ENCODE results near the gene SSU72. TPM values are rescaled to one million over a fixed set of nuclear protein-coding genes. Genes with fewer than 3 reads are reported as not detected.

SSU72 gene
- total RNA-seq, 2 donors from 2014 or later: 82.9 to 121 TPM

DNA sequence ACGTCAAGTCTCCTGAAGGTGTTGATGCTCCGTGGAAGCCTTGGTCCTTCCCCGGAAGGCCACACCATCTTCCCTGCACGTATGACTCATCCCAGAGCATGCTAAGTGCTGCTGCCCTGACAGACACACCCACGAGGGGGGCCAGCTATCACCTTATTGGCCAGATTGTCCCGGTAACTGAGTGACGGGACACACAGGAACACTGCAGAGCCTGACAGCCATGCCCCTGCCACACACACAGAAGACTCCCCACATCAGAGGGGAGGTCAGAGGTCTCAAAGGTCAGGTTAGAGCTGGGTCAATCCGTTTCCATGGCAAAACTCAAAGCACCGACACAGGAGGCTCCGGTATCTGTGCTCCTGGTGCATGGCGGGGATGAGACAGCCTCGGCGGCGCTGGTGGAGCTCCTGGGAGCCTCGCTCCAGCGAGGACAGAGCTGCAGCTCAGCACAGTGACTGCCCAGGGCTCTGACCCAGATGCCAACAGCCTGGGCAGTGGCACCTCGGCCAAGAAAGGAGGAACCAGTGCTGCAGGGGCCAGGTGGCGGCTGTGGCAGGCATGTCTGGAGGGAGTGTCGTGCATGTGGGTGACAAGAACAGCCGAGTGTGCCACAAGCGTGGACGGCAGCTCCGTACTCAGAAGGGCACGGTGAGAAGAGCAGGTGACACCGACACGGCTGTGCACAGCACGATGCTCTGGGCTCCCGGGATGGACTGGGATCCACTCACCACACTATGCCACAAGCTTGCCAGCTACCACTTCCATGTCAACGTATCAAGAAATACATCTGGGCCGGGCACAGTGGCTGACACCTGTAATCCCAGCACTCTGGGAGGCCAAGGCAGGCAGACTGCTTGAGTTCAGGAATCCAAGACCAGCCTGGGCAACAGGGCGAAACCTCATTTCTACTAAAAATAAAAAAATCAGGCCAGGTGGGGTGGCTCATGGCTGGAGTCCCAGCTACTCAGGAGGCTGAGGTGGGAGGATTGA is 19.4 kb downstream of the SSU72 start:
- no peak for DNase-seq (ENCODE audit: low spot score in 2 of 2)
- peak in 1 of 2 donors; percentile 9 for ATAC-seq
- H3K27ac Mint-ChIP-seq: peak overlapping the region; percentile 71 to 94
- no peaks in the 10 kb centered on the region for H3K9me3 Mint-ChIP-seq
- no peaks in the 10 kb centered on the region for H3K36me3 Mint-ChIP-seq

DNA sequence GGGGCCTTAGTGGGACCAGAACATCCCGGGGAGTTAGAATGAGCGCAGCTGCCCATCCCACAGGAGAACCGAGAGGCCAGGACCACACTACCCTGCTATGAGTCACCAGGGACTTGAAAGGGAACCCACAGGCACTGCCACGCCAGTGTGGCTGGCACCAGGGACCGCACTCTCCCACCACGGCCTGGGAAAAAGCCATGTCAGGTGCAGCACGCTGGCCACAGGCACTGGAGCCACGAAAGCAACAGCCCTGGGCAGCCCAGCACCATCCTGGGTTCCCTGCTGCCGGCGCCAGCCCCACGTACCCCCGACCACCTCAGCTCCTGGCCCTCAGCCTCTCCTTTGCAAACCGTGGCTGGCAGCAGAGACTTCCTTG is 20.1 kb downstream of the SSU72 start:
- peak overlapping the region; percentile 68 to 71 for H3K27ac Mint-ChIP-seq
- no peak for DNase-seq (ENCODE audit: low spot score in 2 of 2)
- peak in 1 of 2 donors; percentile 51 for ATAC-seq
- no peaks in the 10 kb centered on the region for H3K9me3 Mint-ChIP-seq
- H3K36me3 Mint-ChIP-seq: no peaks in the 10 kb centered on the region

DNA sequence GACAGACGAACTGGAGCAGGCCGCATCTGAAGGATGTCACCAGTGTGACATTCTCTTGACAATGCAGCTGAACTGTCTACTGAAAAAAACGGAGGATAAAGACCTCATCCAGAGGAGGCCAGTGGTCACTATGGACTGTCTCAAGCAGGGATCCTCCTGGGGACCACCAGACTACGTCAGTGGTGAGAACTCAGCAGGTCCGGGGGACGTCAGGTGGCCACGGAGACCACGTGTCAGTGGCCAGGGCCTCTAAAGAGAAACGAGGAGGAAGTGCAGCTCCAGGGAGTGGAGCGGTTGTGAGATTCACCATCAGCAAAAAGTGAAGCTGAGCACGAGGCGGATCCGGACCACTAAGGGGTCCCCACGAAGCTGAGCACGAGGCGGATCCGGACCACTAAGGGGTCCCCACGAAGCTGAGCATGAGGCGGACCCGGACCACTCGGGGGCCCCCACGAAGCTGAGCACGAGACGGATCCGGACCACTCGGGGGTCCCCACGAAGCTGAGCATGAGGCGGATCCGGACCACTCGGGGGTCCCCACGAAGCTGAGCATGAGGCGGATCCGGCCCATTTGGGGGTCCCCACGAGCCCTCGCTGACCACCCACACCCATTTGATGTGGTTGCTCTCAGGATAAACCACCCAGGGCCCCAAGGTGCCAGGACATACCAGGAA is 20.7 kb downstream of the SSU72 start:
- Mint-ChIP-seq H3K27ac (no peak overlapping the region), H3K36me3 (no peaks in the 10 kb centered on the region), H3K9me3 (no peaks in the 10 kb centered on the region)
- ATAC-seq (no peak), DNase-seq (ENCODE audit: low spot score in 2 of 2) (no peak)

DNA sequence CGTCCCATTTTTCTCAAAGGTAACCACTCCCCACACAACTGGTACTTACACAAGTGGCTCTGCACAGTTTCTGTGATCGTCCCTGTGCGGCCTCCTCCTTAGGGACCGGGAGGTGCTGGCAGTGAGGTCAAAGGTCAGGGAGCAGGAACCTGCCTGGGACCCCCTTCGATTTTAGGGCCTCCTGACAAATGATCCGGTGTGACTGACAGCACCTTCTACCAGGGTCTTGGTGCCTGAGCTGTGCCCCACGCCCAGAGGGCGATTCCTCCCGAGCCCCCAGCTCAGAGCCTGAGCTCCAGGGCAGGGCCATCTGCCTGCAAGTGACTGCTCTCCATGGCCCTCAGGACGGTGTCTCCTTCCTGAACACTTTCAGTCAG is 22.4 kb downstream of the SSU72 start:
- no peak for ATAC-seq
- DNase-seq (ENCODE audit: low spot score in 2 of 2): no peak
- Mint-ChIP-seq H3K27ac (peak overlapping the region in 1 of 2 donors; percentile 64), H3K36me3 (no peaks in the 10 kb centered on the region), H3K9me3 (no peaks in the 10 kb centered on the region)

DNA sequence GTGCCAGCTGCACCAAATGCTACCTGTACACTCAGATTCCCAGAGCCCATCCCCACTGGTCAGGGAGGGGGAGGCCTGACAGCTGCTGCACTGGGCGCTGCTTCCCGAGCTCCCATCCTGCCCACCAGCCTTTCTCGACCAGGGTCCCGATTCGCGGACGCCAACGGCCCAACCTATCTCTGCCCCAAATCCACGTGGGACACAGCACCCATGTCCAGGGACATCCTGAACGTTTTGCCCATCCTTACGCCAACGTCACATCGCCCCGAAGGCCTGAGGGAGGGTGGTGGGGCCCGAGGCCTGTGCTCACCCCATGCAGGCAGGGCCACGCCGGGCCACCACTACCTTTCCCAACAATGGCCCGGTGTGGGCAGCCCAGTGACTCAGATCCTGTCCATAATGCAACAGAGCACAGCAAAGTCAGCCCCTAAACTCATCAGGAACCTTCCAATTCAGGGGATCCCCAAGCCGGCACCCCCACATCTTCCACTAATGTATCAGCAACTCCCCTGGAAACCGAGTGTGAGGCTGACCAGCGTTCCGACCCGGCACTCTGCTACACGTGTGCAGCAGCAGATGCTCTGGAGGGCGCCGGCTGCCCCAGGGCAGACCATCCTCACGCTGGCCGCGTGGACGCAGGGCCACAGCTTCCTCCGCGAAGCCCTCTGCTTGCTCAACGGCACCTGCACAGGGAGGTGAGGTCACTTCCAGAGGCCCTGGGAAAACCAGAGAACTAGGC is 23.0 kb downstream of the SSU72 start:
- Mint-ChIP-seq H3K9me3 (no peaks in the 10 kb centered on the region), H3K36me3 (no peaks in the 10 kb centered on the region), H3K27ac (peak overlapping the region; percentile 10 to 64)
- no peak for ATAC-seq
- no peak for DNase-seq (ENCODE audit: low spot score in 2 of 2)

DNA sequence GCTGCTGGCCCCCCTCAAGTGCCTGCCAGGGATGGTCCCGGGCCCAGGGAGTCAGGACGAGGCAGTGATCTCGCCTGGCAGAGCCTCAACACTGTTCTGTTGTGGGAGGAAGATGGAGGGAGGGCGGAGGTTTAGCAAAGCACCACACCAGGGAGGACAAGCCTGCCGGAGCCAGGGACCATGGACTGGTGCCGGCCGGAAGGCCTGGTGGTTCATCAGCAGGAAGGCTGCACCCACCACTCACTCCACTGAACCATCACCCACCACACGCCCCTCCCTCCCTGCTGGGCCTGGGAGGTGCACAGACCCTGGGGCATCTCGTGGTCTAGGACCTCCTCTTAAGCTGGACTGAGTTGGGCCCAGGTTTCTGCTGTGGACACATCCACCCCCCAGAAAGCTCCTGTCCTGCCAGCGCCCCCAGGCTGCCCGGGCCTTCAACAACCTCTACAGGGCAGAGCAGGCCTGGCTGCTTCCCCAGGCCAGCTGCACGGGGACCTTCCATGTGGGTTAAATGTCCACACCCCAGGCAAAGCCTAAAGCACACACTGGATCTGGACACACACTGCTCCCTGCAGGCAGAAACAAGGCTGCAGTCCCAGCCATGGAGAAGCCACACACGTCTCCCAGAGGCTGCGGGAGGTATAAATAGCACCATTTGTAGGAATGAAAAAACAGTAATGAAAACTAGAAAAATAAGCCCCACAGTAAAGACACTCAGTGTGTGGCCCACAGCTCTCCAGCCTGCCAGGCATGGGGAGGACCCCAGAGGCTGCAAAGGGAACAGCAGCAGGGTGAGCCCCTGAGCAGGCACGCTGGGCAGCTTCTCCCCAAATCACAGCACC is 23.9 kb downstream of the SSU72 start:
- H3K9me3 Mint-ChIP-seq: no peaks in the 10 kb centered on the region
- no peaks in the 10 kb centered on the region for H3K36me3 Mint-ChIP-seq
- DNase-seq (ENCODE audit: low spot score in 2 of 2) (no peak), ATAC-seq (peak in 1 of 2 donors; percentile 38)
- peak overlapping the region in 1 of 2 donors; percentile 14 for H3K27ac Mint-ChIP-seq

DNA sequence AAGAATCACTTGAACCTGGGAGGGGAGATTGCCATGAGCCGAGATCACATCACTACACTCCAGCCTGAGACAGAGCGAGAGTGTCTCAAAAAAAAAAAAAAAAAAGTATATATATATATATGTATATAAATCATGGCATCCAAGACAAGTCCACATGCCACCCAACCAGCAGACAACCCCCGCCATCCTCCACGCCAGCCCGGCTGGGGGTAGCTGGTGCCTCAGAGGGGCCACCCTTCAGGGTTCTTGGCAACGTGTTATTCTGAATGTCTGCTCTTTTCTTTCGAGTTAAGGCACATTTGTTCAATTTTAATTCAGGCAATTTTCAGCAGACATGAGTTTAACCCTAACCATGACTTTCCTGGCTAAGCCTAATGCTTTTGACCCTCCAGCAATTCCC is 24.6 kb downstream of the SSU72 start:
- ATAC-seq: no peak
- Mint-ChIP-seq H3K36me3 (no peaks in the 10 kb centered on the region), H3K27ac (no peak overlapping the region), H3K9me3 (no peaks in the 10 kb centered on the region)
- DNase-seq (ENCODE audit: low spot score in 2 of 2): no peak

DNA sequence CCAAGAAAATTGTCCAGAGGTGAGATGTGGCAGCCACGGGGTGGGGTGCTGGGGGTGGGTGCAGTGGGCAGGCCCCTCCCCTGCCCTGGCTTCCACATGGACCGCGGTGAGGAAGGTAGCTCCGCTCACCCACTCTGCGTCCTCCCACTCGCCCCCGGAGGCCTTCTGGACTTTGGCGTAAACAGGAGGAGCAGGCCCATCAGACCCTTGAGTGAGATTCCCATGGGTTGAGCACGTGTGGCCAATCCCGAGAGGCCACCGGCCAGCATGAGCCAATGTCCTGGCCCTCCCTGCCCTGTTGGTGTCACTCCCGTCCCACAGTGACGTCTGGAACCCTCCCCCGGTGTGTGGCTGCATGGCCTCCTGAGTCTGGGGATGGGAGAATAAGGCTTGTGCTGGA is 26.1 kb downstream of the SSU72 start:
- H3K9me3 Mint-ChIP-seq: no peaks in the 10 kb centered on the region
- ATAC-seq: no peak
- DNase-seq (ENCODE audit: low spot score in 2 of 2): no peak
- H3K27ac Mint-ChIP-seq: no peak overlapping the region
- H3K36me3 Mint-ChIP-seq: no peaks in the 10 kb centered on the region

DNA sequence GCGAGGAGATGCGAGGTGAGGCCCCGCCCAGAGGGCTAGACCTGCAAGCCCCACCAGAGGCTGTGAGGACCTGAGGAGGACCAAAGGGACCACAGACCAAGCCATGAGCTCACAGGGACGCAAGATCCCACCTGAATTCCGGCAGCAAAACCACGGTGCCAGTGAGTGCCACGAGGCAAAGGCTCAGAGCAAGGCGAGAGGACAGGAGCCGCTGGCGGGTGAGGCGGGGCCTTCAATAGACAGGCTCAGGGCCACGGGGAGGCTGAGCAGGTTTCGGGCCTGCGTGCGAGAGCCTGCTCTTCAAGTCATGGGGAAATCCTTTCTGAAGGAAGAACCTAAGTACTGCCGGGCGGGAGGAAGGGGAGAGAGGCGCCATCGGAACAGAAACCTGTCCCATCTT is 27.2 kb downstream of the SSU72 start:
- H3K27ac Mint-ChIP-seq: peak overlapping the region in 1 of 2 donors; percentile 29
- DNase-seq (ENCODE audit: low spot score in 2 of 2) (no peak), ATAC-seq (no peak)
- no peaks in the 10 kb centered on the region for H3K36me3 Mint-ChIP-seq
- H3K9me3 Mint-ChIP-seq: no peaks in the 10 kb centered on the region

DNA sequence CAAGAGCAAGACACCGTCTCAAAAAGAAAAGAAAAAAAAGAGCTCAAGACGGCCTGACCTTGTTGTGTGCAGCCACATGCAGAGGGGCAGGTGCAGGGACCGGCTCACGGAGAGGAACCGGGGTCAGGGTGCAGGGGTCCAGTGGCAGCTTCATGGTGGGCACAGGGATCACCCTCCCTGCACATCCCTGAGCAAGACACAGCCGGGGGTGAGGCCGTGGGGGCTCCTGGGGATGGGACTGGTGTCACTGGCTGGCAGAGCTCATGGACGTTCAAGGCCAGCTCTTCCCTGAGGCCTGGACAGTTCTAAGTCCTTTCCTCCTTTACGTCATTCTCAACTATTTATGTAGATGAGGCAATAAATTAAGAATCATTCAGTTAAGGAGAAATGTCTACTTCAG is 27.7 kb downstream of the SSU72 start:
- H3K9me3 Mint-ChIP-seq: no peaks in the 10 kb centered on the region
- DNase-seq (ENCODE audit: low spot score in 2 of 2) (no peak), ATAC-seq (no peak)
- H3K36me3 Mint-ChIP-seq: no peaks in the 10 kb centered on the region
- peak overlapping the region in 1 of 2 donors; percentile 19 for H3K27ac Mint-ChIP-seq

DNA sequence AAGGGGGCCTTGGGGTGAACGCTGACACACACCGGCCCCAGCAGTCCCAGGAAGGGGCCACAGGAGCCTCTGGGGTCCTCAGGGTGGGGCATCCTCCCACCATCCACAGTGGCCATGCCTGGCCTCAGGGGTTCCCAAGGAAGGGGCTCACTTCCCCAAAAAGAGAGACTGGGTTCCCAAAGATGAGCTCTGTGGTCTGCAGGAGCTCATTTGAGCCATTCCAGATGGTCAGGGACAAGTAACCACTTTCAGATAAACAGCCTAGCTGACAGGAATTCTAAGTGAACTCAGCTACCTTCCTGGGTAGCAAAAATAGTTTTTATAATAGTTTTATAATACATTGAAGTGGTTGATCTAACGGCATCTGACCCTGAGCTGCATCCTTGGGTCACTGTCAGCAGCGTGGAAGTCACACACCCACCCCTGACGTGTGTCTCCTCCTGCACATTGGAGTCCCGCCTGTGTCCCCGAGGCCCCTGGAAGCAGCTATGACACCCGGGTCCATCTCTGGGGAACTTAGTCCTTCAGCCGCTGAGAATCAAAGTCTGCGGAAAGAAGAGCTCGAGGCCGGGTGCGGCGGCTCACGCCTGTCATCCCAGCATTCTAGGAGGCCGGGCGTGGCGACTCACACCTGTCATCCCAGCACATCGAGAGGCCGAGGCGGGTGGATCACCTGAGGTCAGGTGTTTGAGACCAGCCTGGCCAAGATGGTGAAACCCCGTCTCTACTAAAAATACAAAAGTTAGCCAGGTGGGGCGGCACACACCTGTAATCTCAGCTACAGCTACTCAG is 28.5 kb downstream of the SSU72 start:
- H3K27ac Mint-ChIP-seq: no peak overlapping the region
- DNase-seq (ENCODE audit: low spot score in 2 of 2) (no peak), ATAC-seq (no peak)
- no peaks in the 10 kb centered on the region for H3K9me3 Mint-ChIP-seq
- H3K36me3 Mint-ChIP-seq: no peaks in the 10 kb centered on the region

DNA sequence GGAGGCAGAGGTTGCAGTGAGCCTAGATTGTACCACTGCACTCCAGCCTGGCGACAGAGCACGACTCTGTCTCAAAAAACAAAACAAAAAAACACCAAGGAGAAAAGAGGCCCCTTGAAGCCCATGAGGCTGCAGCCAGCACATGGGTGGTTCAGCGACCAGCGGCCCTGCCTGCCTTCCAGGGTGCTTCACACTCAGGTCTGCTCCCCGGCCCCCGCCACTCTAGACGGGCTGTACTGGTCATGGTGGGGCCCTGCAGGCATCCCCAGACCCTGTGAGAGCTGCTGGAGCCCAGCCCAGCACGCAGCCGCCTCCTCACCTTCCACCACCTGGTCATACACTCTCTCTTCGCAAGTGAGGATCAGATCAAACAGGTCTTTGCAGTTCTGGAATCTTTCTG is 30.1 kb downstream of the SSU72 start:
- no peaks in the 10 kb centered on the region for H3K36me3 Mint-ChIP-seq
- no peaks in the 10 kb centered on the region for H3K9me3 Mint-ChIP-seq
- DNase-seq (ENCODE audit: low spot score in 2 of 2): no peak
- peak overlapping the region in 1 of 2 donors; percentile 44 for H3K27ac Mint-ChIP-seq
- no peak for ATAC-seq

DNA sequence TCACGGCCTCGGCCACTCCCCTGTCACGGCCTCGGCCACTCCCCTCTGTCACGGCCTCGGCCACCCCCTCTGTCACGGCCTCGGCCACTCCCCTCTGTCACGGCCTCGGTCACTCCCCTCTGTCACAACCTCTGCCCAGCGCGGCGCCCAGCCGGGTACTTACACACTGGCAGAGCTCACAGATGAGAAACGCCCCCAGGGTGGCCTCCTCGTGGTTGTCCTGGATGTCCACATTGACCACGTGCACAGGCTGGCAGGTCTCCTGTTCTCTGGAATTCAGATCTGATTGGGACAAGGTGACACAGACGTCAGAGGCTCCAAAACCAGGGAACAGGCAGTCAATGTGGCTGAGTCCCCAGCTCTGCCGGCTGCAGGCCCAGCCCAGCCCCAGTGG is 31.0 kb downstream of the SSU72 start:
- Mint-ChIP-seq H3K36me3 (no peaks in the 10 kb centered on the region), H3K9me3 (no peaks in the 10 kb centered on the region), H3K27ac (no peak overlapping the region)
- no peak for ATAC-seq
- DNase-seq (ENCODE audit: low spot score in 2 of 2): no peak

DNA sequence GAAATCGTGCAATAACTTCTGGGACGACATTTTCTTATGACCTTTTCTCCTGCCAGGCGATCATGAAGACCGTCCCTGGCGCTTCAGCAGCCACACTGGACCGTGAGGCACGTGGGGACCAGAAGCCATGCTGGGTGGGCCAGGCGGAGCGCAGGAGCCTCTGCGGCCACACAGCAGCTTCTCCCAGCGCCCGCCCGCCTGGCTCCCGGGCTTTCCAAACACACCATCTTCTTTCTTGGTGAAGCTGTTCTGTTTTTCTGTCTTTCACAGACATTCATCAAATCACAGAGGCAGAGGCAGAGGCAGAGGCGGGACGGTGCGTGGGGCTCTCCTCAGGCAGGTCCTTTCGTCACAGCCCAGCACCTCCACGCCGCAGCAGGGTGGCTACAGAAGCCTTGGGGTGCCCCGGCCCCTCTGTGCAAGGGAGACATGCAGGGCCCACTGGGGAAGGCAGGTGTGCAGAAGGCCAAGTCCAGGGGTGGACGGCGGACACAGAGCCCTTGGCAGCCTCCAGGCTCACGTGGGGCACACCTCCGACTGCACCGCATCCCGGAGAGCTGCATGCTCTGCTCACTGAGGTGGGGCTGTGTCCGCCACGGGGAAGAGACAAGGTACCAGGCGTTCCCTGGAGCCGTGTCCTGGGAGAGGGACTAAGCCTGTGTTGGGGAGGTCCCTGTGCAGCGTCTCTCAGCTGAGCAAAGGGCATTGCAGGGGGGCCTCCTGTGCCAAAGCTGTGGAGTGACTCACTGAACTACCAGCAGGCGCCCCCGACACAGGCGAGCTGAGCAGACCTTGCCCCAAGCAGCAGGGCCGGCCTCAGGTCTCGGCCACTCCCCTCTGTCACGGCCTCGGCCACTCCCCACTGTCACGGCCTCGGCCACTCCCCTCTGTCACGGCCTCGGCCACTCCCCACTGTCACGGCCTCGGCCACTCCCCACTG is 31.6 kb downstream of the SSU72 start:
- H3K27ac Mint-ChIP-seq: no peak overlapping the region
- H3K36me3 Mint-ChIP-seq: no peaks in the 10 kb centered on the region
- no peak for ATAC-seq
- no peaks in the 10 kb centered on the region for H3K9me3 Mint-ChIP-seq
- no peak for DNase-seq (ENCODE audit: low spot score in 2 of 2)

All from activated naive CD4-positive, alpha-beta T cell treated with anti-CD3 and anti-CD28 coated beads, Interleukin-2, amount 50 U/mL, for 72 hours (primary cell).